Uterus (tissue), 4 donors: ENCODE measurements around the gene RFTN2. TPM values are rescaled to one million over a fixed set of nuclear protein-coding genes. Genes with fewer than 3 reads are reported as not detected.

Experiments
- DNase-seq, 2 donors: peaks; one replicate each; pipeline ENCODE4 v3.0.0-alpha.2; 2019 to 2020
- H3K27ac ChIP-seq, 2 donors: fragments of 200-600 bp; sonication (generic); 1 replicate in 1 of 2; 2 replicates in 1 of 2; pipeline ENCODE4 v1.5.1; 2016 to 2018
- H3K27me3 ChIP-seq, 2 donors: fragments of 200-600 bp; sonication (generic); one replicate each; pipeline ENCODE4 v1.5.1; 2018 to 2019; ENCODE audit warnings: control low read depth in 1 of 2
- H3K36me3 ChIP-seq, 2 donors: fragments of 200-600 bp; sonication (generic); one replicate each; pipeline ENCODE4 v1.5.1; 2019; ENCODE audit warnings: control low read depth in 1 of 2
- H3K4me1 ChIP-seq, 2 donors: fragments of 200-600 bp; sonication (generic); one replicate each; pipeline ENCODE4 v1.5.1; 2018 to 2019; ENCODE audit warnings: control low read depth in 1 of 2
- H3K4me3 ChIP-seq, 2 donors: fragments of 200-600 bp; sonication (generic); 1 replicate in 1 of 2; 2 replicates in 1 of 2; pipeline ENCODE4 v1.5.1; 2018 to 2019; ENCODE audit warnings: mild to moderate bottlenecking in 1 of 2
- H3K9me3 ChIP-seq, 2 donors: fragments of 200-600 bp; sonication (generic); one replicate each; pipeline ENCODE4 v1.5.1; 2019; ENCODE audit warnings: control low read depth in 1 of 2
- CTCF ChIP-seq, 4 experiments: fragments of 200-600 bp in 2 of 4; fragments of 450-650 bp in 2 of 4; sonication (generic) in 2 of 4; IDR thresholded peaks; one replicate each; pipeline ENCODE4 v1.5.1; 2016 to 2019; ENCODE audit warnings: antibody characterized with exemption in 4 of 4, mild to moderate bottlenecking in 2 of 4, moderate library complexity in 1 of 4
- POLR2A ChIP-seq, 2 donors: fragments of 450-650 bp; IDR thresholded peaks; one replicate each; pipeline ENCODE4 v1.6.1; 2016; ENCODE audit warnings: antibody characterized with exemption in 2 of 2, mild to moderate bottlenecking in 1 of 2, moderate library complexity in 1 of 2
- intact Hi-C: fragments of 100-400 bp; cut with DNase I; formaldehyde crosslinking; loops from one replicate; pipeline ENCODE4 v1.15.1; 2023; ENCODE audit warnings: low total_unique reads
- total RNA-seq, 4 donors: library from RNA; depleted of rRNA in 3 of 4; stranded (reverse); fragments of >200 nt in 3 of 4; gene quantifications; one replicate each; pipeline versions ENCODE4 v1.1.0 to v1.2.4, GENCODE V29; 2014 to 2023
- donor health status: DM: yes; HTN: yes; CAD: no.

RFTN2 gene
- total RNA-seq, 4 donors from 2014 or later = 2.0 to 26.7 (median 9.5) TPM

- H3K36me3 ChIP-seq = no peaks in the 10 kb centered on the region
- intact Hi-C loops = no loop called here
- no peak for TF ChIP-seq POLR2A (IDR thresholded peaks at IDR 0.05)
- TF ChIP-seq CTCF (IDR thresholded peaks at IDR 0.05) = no peak
- H3K4me1 ChIP-seq = no peaks in the 10 kb centered on the region
- H3K27me3 ChIP-seq = no peaks in the 10 kb centered on the region
- no peak for DNase-seq
- no peaks in the 10 kb centered on the region for H3K9me3 ChIP-seq
- H3K4me3 ChIP-seq = no peak overlapping the region
- no peak overlapping the region for H3K27ac ChIP-seq
Measured at GRCh38 chr2:197614532-197614931, 60.9 kb downstream of the RFTN2 start.

- Histone ChIP-seq H3K4me3 (no peak overlapping the region), H3K9me3 (no peaks in the 10 kb centered on the region), H3K36me3 (no peaks in the 10 kb centered on the region), H3K27ac (no peak overlapping the region), H3K27me3 (no peaks in the 10 kb centered on the region), H3K4me1 (no peaks in the 10 kb centered on the region)
- intact Hi-C loops = no loop called here
- TF ChIP-seq CTCF (IDR thresholded peaks at IDR 0.05) (no peak), POLR2A (IDR thresholded peaks at IDR 0.05) (no peak)
- no peak for DNase-seq
Measured at GRCh38 chr2:197613509-197613987, 61.8 kb downstream of the RFTN2 start.

GRCh38 chr2:197606180-197606579 lies 69.2 kb downstream of the RFTN2 start:
- DNase-seq = no peak
- Histone ChIP-seq H3K4me3 (no peak overlapping the region), H3K27me3 (no peaks in the 10 kb centered on the region), H3K9me3 (no peaks in the 10 kb centered on the region), H3K27ac (no peak overlapping the region), H3K36me3 (no peaks in the 10 kb centered on the region), H3K4me1 (no peaks in the 10 kb centered on the region)
- intact Hi-C loops = no loop called here
- TF ChIP-seq CTCF (IDR thresholded peaks at IDR 0.05) (no peak), POLR2A (IDR thresholded peaks at IDR 0.05) (no peak)

GRCh38 chr2:197604117-197604860 lies 71.1 kb downstream of the RFTN2 start:
- Histone ChIP-seq H3K27me3 (no peaks in the 10 kb centered on the region), H3K27ac (no peak overlapping the region), H3K9me3 (no peaks in the 10 kb centered on the region), H3K36me3 (no peaks in the 10 kb centered on the region), H3K4me1 (no peaks in the 10 kb centered on the region), H3K4me3 (no peak overlapping the region)
- no peak for TF ChIP-seq CTCF (IDR thresholded peaks at IDR 0.05)
- no peak for DNase-seq
- intact Hi-C loops = no loop called here

- Histone ChIP-seq H3K27me3 (no peaks in the 10 kb centered on the region), H3K4me3 (no peak overlapping the region), H3K36me3 (no peaks in the 10 kb centered on the region), H3K9me3 (no peaks in the 10 kb centered on the region), H3K4me1 (no peaks in the 10 kb centered on the region), H3K27ac (no peak overlapping the region)
- TF ChIP-seq CTCF (IDR thresholded peaks at IDR 0.05) (no peak), POLR2A (IDR thresholded peaks at IDR 0.05) (no peak)
- no peak for DNase-seq
- intact Hi-C loops = no loop called here
Measured at GRCh38 chr2:197601726-197602125, 73.7 kb downstream of the RFTN2 start.
